ENCODE data around the gene MRS2. TPM values are rescaled to one million over a fixed set of nuclear protein-coding genes. Genes with fewer than 3 reads are reported as not detected.

The MRS2 gene
- total RNA-seq, 1 experiment from 2014 or later, result 19.8 TPM

DNA sequence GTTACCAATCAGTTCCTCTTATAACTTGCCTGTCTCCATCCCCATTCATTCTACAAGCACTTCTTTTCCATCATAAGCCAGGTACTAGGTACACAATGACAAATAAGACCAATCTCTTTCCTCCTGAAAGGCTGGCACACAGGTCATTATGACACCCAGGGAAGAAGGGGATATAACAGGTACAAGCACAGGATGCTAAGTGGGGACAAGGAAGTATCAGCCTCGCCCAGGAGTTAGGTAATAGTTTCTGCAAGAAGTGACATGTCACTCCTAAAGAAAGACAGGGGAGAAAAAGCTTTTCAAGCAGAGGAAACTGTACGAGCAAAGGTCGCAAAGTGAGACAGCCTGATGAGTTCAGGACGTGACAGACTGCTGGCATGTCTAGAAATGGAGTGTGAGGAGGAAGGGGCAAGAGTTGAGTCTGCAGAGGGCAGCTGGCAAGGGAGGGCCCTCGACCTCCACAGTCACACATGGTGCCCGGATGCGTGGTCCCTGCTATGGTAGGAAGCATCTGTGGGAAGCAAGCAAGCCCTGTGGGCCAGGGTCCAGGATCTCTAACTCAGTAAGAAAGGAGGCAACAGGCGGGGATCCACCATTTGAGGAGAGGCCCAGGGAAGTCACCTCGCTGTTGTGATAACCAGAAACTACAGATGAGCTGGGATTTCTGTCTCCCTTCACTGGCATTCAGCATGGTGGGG, 46.2 kb downstream of the MRS2 start:
- no peak for ATAC-seq
- intact Hi-C loops (cut with micrococcal nuclease), result no loop called here

DNA sequence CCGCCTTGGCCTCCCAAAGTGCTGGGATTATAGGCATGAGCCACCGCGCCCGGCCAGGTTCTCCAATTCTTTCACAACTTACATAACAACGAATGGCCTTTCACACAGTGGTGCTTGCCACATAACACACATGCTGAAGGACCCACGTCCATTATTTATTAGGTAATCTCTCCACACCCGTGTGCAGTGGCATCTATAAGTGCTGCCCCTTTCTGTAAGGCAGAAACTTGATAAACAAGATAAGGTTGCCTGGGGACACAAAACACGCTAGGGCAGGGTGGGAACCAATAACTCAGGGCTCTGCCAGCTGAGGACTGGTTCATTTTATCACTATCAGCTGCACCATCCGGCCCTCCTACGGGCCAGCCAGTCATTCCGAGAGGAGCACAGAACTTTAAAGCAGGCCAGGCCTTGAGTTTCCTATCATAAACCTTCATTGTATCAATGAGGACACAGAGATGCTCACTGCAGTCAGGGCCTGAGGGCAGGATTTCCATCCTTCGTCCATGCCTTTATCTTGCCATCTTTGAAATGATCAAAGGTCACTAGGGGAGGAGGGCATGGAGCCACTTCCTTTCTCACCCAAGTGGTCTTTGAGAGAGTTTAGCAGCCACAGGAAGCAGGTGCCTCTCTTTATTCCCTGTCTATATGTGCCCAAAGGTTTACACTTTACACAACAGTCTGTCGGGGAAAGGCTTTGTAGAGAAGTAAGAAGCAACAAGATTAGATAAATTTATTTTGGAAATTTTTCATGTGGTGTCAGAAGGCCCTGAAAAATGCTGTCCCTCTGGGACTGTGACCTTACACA, 49.0 kb downstream of the MRS2 start:
- no peaks in the 10 kb centered on the region for H3K9me2 ChIP-seq (replicated peaks; ENCODE audit: low read length)
- intact Hi-C loops (cut with micrococcal nuclease), result no loop called here
- no peak overlapping the region for H3K4me2 ChIP-seq (ENCODE audit: low read length)
- H3K4me3 ChIP-seq (ENCODE audit: low read length), result no peak overlapping the region
- H3K27ac ChIP-seq (ENCODE audit: low read length), result no peak overlapping the region
- H4K20me1 ChIP-seq (ENCODE audit: low read length), result no peaks in the 10 kb centered on the region
- ATAC-seq (no peak), DNase-seq (no peak)
- no peaks in the 10 kb centered on the region for H3K36me3 ChIP-seq (ENCODE audit: low read depth, low read length)
- no peaks in the 10 kb centered on the region for H3K27me3 ChIP-seq (ENCODE audit: low read length)
- H3K9me3 ChIP-seq (ENCODE audit: low read length), result no peaks in the 10 kb centered on the region
- H3K79me2 ChIP-seq (ENCODE audit: low read length), result no peaks in the 10 kb centered on the region
- no TSS peak for BruUV-seq (replicated peaks)
- no peak overlapping the region for H2AFZ ChIP-seq (ENCODE audit: low read length)
- no peaks in the 10 kb centered on the region for H3F3A ChIP-seq (ENCODE audit: low read length, unreplicated experiment)
- no peaks in the 10 kb centered on the region for H3K4me1 ChIP-seq (ENCODE audit: insufficient read depth, low read length)
- H3K9ac ChIP-seq (ENCODE audit: low read length), result no peak overlapping the region
- CTCF ChIA-PET, result no interaction called here
- TF ChIP-seq, protein P1, sequence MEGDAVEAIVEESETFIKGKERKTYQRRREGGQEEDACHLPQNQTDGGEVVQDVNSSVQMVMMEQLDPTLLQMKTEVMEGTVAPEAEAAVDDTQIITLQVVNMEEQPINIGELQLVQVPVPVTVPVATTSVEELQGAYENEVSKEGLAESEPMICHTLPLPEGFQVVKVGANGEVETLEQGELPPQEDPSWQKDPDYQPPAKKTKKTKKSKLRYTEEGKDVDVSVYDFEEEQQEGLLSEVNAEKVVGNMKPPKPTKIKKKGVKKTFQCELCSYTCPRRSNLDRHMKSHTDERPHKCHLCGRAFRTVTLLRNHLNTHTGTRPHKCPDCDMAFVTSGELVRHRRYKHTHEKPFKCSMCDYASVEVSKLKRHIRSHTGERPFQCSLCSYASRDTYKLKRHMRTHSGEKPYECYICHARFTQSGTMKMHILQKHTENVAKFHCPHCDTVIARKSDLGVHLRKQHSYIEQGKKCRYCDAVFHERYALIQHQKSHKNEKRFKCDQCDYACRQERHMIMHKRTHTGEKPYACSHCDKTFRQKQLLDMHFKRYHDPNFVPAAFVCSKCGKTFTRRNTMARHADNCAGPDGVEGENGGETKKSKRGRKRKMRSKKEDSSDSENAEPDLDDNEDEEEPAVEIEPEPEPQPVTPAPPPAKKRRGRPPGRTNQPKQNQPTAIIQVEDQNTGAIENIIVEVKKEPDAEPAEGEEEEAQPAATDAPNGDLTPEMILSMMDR (conservative IDR thresholded peaks at IDR 0.05; ENCODE audit: low read depth, low read length), result no peak
- TF ChIP-seq EZH2phosphoT487 (IDR thresholded peaks at IDR 0.05; ENCODE audit: borderline replicate concordance, low read length) (no peak), EZH2 (IDR thresholded peaks at IDR 0.05; ENCODE audit: low read length, unreplicated experiment) (no peak)
- POLR2A ChIA-PET (ENCODE audit: unreplicated experiment), result no interaction called here

More for the DNA sequence above, 46.2 kb downstream of the MRS2 start:
- ChIA-PET CTCF (no interaction called here), POLR2A (ENCODE audit: unreplicated experiment) (no interaction called here)
- Histone ChIP-seq H3K36me3 (ENCODE audit: low read depth, low read length) (no peaks in the 10 kb centered on the region), H2AFZ (ENCODE audit: low read length) (no peak overlapping the region), H3K27me3 (ENCODE audit: low read length) (no peaks in the 10 kb centered on the region), H3K4me2 (ENCODE audit: low read length) (no peak overlapping the region), H3K9me2 (replicated peaks; ENCODE audit: low read length) (no peaks in the 10 kb centered on the region), H3K9me3 (ENCODE audit: low read length) (no peaks in the 10 kb centered on the region), H3K4me3 (ENCODE audit: low read length) (no peak overlapping the region), H4K20me1 (ENCODE audit: low read length) (no peaks in the 10 kb centered on the region), H3K79me2 (ENCODE audit: low read length) (no peaks in the 10 kb centered on the region), H3K9ac (ENCODE audit: low read length) (no peak overlapping the region), H3F3A (ENCODE audit: low read length, unreplicated experiment) (no peaks in the 10 kb centered on the region), H3K4me1 (ENCODE audit: insufficient read depth, low read length) (no peaks in the 10 kb centered on the region), H3K27ac (ENCODE audit: low read length) (no peak overlapping the region)
- TF ChIP-seq, protein P1 (conservative IDR thresholded peaks at IDR 0.05; ENCODE audit: low read depth, low read length), result no peak
- TF ChIP-seq EZH2 (IDR thresholded peaks at IDR 0.05; ENCODE audit: low read length, unreplicated experiment) (no peak), EZH2phosphoT487 (IDR thresholded peaks at IDR 0.05; ENCODE audit: borderline replicate concordance, low read length) (no peak)
- no peak for DNase-seq
- no TSS peak for BruUV-seq (replicated peaks)

DNA sequence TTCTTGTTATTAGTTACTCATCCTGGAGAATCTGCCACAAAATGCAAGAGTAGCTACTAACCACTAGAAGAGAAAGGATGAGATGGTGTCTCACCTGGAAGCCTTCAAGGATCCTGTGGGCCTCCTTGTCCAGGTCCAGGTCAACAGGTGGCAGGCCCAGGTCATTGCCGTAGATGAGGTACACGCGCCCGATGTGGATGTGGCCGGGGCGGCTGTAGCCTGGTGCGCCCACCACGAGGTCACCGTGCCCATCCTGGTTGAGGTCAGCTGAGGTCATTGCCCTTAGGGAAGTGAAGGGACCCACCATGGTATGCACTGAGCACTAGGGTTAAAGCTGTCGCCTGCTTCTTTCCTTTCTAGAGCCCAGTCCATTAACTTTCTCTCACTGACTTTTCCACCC, 51.2 kb downstream of the MRS2 start:
- TF ChIP-seq EZH2 (IDR thresholded peaks at IDR 0.05; ENCODE audit: low read length, unreplicated experiment) (no peak), EZH2phosphoT487 (IDR thresholded peaks at IDR 0.05; ENCODE audit: borderline replicate concordance, low read length) (no peak)
- TF ChIP-seq, protein P1 (conservative IDR thresholded peaks at IDR 0.05; ENCODE audit: low read depth, low read length), result no peak
- Histone ChIP-seq H3K27ac (ENCODE audit: low read length) (no peak overlapping the region), H3K27me3 (ENCODE audit: low read length) (no peaks in the 10 kb centered on the region), H3K9ac (ENCODE audit: low read length) (no peak overlapping the region), H3F3A (ENCODE audit: low read length, unreplicated experiment) (no peaks in the 10 kb centered on the region), H3K9me2 (replicated peaks; ENCODE audit: low read length) (no peaks in the 10 kb centered on the region), H3K9me3 (ENCODE audit: low read length) (no peaks in the 10 kb centered on the region), H4K20me1 (ENCODE audit: low read length) (no peaks in the 10 kb centered on the region), H3K4me2 (ENCODE audit: low read length) (no peak overlapping the region), H3K4me1 (ENCODE audit: insufficient read depth, low read length) (no peaks in the 10 kb centered on the region), H3K36me3 (ENCODE audit: low read depth, low read length) (no peaks in the 10 kb centered on the region), H3K4me3 (ENCODE audit: low read length) (no peak overlapping the region), H2AFZ (ENCODE audit: low read length) (no peak overlapping the region), H3K79me2 (ENCODE audit: low read length) (no peaks in the 10 kb centered on the region)
- ChIA-PET CTCF (no interaction called here), POLR2A (ENCODE audit: unreplicated experiment) (no interaction called here)
- ATAC-seq (no peak), DNase-seq (no peak)
- BruUV-seq (replicated peaks), result no TSS peak
- intact Hi-C loops (cut with micrococcal nuclease), result no loop called here
